Stomach (tissue), 4 donors: ENCODE data around the gene HEXIM1.

ENCODE experiments used
- POLR2A ChIP-seq, 4 donors: fragments of 450-650 bp; IDR thresholded peaks; one replicate each; pipeline ENCODE4 v1.6.1; 2016; ENCODE audit warnings: antibody characterized with exemption in 4 of 4, control low read depth in 2 of 4, mild to moderate bottlenecking in 1 of 4, moderate library complexity in 1 of 4
- POLR2AphosphoS5 ChIP-seq, 3 donors: sonication (generic); formaldehyde crosslinking; IDR thresholded peaks; one replicate each; pipeline ENCODE4 v1.6.1; 2016; ENCODE audit warnings: antibody characterized with exemption in 3 of 3

DNA sequence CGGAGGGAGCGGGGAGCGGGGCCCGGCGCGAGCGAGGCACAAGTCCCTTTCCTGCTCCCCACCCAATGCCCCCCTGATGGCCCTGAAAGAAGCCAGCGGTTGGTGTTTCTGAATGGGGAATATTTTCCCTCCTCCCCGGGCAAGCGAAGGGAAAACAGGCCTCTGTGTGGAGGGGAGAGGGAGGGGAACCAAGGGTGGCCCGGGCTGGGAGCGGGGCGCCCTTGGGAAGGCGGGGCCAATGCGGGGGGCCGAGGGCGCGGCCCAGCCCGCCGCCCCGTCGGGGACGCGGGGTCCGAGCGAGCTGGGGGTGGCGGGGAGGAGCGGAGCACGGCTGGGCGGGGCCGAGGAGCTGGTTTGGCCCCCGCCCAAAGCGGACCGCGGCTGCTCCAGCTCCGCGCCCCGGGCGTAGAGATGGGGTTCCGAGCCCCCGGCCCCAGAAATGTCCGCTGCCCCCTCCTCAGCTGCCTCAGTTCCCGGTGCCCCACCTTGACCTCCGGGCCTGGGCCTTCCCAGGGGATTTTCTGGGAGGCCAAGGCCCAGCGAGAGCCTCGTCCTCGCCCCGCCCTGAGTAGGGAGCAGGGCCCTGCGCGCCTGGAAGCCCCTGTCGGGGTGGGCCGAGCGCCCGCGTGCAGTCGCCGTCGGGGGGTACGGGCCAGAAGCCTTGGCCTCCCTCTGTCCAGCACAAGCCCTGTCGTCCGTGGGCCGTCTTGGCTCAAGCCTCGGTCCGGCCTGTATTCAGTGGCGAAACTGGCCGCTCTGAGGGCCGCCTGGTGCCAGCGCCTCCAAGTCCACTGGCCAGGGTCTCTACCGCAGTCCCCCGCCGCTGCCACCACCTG lies 3.9 kb upstream of the HEXIM1 start:
- TF ChIP-seq POLR2AphosphoS5 (IDR thresholded peaks at IDR 0.05) (no peak), POLR2A (IDR thresholded peaks at IDR 0.05) (no peak)
